IPS-NIHi7 (cell line): ENCODE measurements around the gene SYTL3.
"Not testable (repeated sequence)": the region's sequence is repeated elsewhere in the genome, so short reads cannot be mapped to it uniquely, and the experiment has no call there.

ENCODE experiments used
- DNase-seq: peaks from one replicate; pipeline ENCODE4 v3.0.0; 2012; ENCODE audit warnings: mixed read lengths; ENCODE audit errors: extremely low spot score

SYTL3 gene

GRCh38 chr6:158638324-158638854 is 11.5 kb upstream of the SYTL3 start:
- DNase-seq = no peak

GRCh38 chr6:158639056-158639455 is 10.8 kb upstream of the SYTL3 start:
- no peak for DNase-seq

GRCh38 chr6:158640519-158640918 is 9.3 kb upstream of the SYTL3 start:
- no peak for DNase-seq

- no peak for DNase-seq
Measured at GRCh38 chr6:158642097-158642601, 7.7 kb upstream of the SYTL3 start.

- DNase-seq = no peak
Measured at GRCh38 chr6:158643836-158644230, 6.0 kb upstream of the SYTL3 start.

GRCh38 chr6:158644231-158645063 is 5.4 kb upstream of the SYTL3 start, which contains the start of gene DYNLT1:
TSS of gene DYNLT1 (minus strand) at chr6:158644743. CDS start at chr6:158644708, 35 bp downstream.
- DNase-seq = peak; percentile 98

GRCh38 chr6:158645064-158646022 is 4.5 kb upstream of the SYTL3 start:
- DNase-seq = no peak

GRCh38 chr6:158646023-158646910 is 3.6 kb upstream of the SYTL3 start:
- DNase-seq = no peak

- no peak for DNase-seq
Measured at GRCh38 chr6:158647501-158647900, 2.4 kb upstream of the SYTL3 start.

- no peak for DNase-seq
Measured at GRCh38 chr6:158648682-158649131, 1.1 kb upstream of the SYTL3 start.

- DNase-seq = not testable (repeated sequence)
Measured at GRCh38 chr6:158651981-158652737, 2.3 kb downstream of the SYTL3 start.

- DNase-seq = no peak
Measured at GRCh38 chr6:158653577-158654354, 3.9 kb downstream of the SYTL3 start.

- DNase-seq = no peak
Measured at GRCh38 chr6:158654498-158654897, 4.6 kb downstream of the SYTL3 start.

- DNase-seq = no peak
Measured at GRCh38 chr6:158654960-158655489, 5.2 kb downstream of the SYTL3 start.

GRCh38 chr6:158655569-158656450 is 6.0 kb downstream of the SYTL3 start:
- DNase-seq = no peak

- DNase-seq = not testable (repeated sequence)
Measured at GRCh38 chr6:158656986-158657385, 7.1 kb downstream of the SYTL3 start.

- DNase-seq = peak; percentile 65
Measured at GRCh38 chr6:158660333-158660754, 10.5 kb downstream of the SYTL3 start.

- DNase-seq = no peak
Measured at GRCh38 chr6:158661156-158661685, 11.4 kb downstream of the SYTL3 start.
